Activated T-cell treated with anti-CD3 and anti-CD28 coated beads, Interleukin-2, amount 50 U/mL, for 1 hour (primary cell): ENCODE data around the gene RABL3.
A peak's percentile ranks its signal among the peaks of the same experiment; 100 is the strongest.
"Not testable (repeated sequence)": the region's sequence is repeated elsewhere in the genome, so short reads cannot be mapped to it uniquely, and the experiment has no call there.

Experiments used
- DNase-seq: peaks from one replicate; pipeline ENCODE4 v3.0.0-alpha.2; 2020

Gene RABL3

GRCh38 chr3:120743556-120744195 lies 1.4 kb upstream of the RABL3 start:
- no peak for DNase-seq

GRCh38 chr3:120742849-120743365 lies 591 bp upstream of the RABL3 start:
- no peak for DNase-seq

GRCh38 chr3:120741837-120742197 lies 499 bp downstream of the RABL3 start:
- no peak for DNase-seq

GRCh38 chr3:120741320-120741719 lies 996 bp downstream of the RABL3 start:
- no peak for DNase-seq

GRCh38 chr3:120738006-120738405 lies 4.3 kb downstream of the RABL3 start:
- DNase-seq, result not testable (repeated sequence)

- no peak for DNase-seq
Observed at GRCh38 chr3:120730576-120731542, 11.5 kb downstream of the RABL3 start.

- DNase-seq, result no peak
Observed at GRCh38 chr3:120726791-120727190, 15.5 kb downstream of the RABL3 start.

- DNase-seq, result peak; percentile 80
Observed at GRCh38 chr3:120719167-120719834, 23.0 kb downstream of the RABL3 start.

GRCh38 chr3:120713262-120713661 lies 29.1 kb downstream of the RABL3 start:
- DNase-seq, result no peak

- no peak for DNase-seq
Observed at GRCh38 chr3:120710369-120710768, 31.9 kb downstream of the RABL3 start.

GRCh38 chr3:120708408-120708807 lies 33.9 kb downstream of the RABL3 start:
- DNase-seq, result no peak

- DNase-seq, result no peak
Observed at GRCh38 chr3:120706950-120707349, 35.4 kb downstream of the RABL3 start.

- no peak for DNase-seq
Observed at GRCh38 chr3:120705884-120706582, 36.3 kb downstream of the RABL3 start.

GRCh38 chr3:120699333-120699732 lies 43.0 kb downstream of the RABL3 start:
- no peak for DNase-seq

- no peak for DNase-seq
Observed at GRCh38 chr3:120693439-120694171, 48.7 kb downstream of the RABL3 start.

GRCh38 chr3:120689395-120689794 lies 52.9 kb downstream of the RABL3 start:
- DNase-seq, result no peak

GRCh38 chr3:120688121-120688520 lies 54.2 kb downstream of the RABL3 start:
- no peak for DNase-seq

GRCh38 chr3:120685411-120685810 lies 56.9 kb downstream of the RABL3 start:
- DNase-seq, result no peak

- no peak for DNase-seq
Observed at GRCh38 chr3:120684896-120685295, 57.4 kb downstream of the RABL3 start.

- DNase-seq, result no peak
Observed at GRCh38 chr3:120683671-120684301, 58.5 kb downstream of the RABL3 start.

- no peak for DNase-seq
Observed at GRCh38 chr3:120683213-120683612, 59.1 kb downstream of the RABL3 start.
